Measurements from ENCODE around the gene KCNQ5. TPM values are rescaled to one million over a fixed set of nuclear protein-coding genes. Genes with fewer than 3 reads are reported as not detected.

KCNQ5 gene
- total and polyA plus RNA-seq, 2 of the 8 experiments (the other 6 are each of a cell fraction or from before 2014, with no cell fraction given), result 0.83 to 1.2 TPM

- peaks cover 0 to 1% (median 0%) of the 10 kb centered on the region in 4 experiments; a peak in 1 of 7 replicates for H3K27me3 ChIP-seq (replicated peaks in 1 of 4; ENCODE audit: control insufficient read depth in 3 of 4, extremely low read depth in 1 of 4, insufficient read depth in 3 of 4, low read length in 3 of 4)
- DNase-seq (ENCODE audit: low read depth in 1 of 2, low spot score in 2 of 2), result no peak
Measured at GRCh38 chr6:73107016-73107415, 485.2 kb downstream of the KCNQ5 start.

More at GRCh38 chr6:73107016-73107415, 485.2 kb downstream of the KCNQ5 start:
- no peaks in the 10 kb centered on the region for H3K79me1 ChIP-seq (ENCODE audit: low read depth, low read length)
- FAIRE-seq, result no peak
- no peaks in the 10 kb centered on the region for H3K23me2 ChIP-seq (ENCODE audit: low read depth, low read length)
- H4K5ac ChIP-seq (ENCODE audit: insufficient read length, low read depth, low read length), result no peak overlapping the region
- H3K9ac ChIP-seq (replicated peaks in 1 of 4; ENCODE audit: extremely low read depth in 1 of 4, low read depth in 3 of 4, low read length in 3 of 4), result no peak overlapping the region
- no peak overlapping the region for H3K27ac ChIP-seq (ENCODE audit: low read depth, low read length)
- H2AFZ ChIP-seq (ENCODE audit: low read length), result no peak overlapping the region
- ChIA-PET CTCF (ENCODE audit: partially characterized antibody) (no interaction called here), POLR2A (ENCODE audit: partially characterized antibody) (no interaction called here)
- H3K18ac ChIP-seq (ENCODE audit: extremely low read depth, low read length), result no peak overlapping the region
- no peak overlapping the region for H3K4ac ChIP-seq (replicated peaks; ENCODE audit: insufficient read length, low read depth, low read length)
- no peak overlapping the region for H2BK12ac ChIP-seq (ENCODE audit: low read depth, low read length)
- no peak overlapping the region for H4K91ac ChIP-seq (replicated peaks; ENCODE audit: insufficient read length, low read length)
- H3K4me3 ChIP-seq (ENCODE audit: extremely low read depth in 1 of 4, insufficient read depth in 2 of 4, low read depth in 3 of 4, low read length in 4 of 4), result no peak overlapping the region
- WGBS, 2 experiments (ENCODE audit: extremely low coverage in 1 of 2, insufficient coverage in 1 of 2, insufficient read length in 1 of 2, insufficient replicate concordance in 2 of 2, low coverage in 1 of 2, low lambda C conversion rate in 2 of 2, missing lambda C conversion rate in 1 of 2), result 93% methylated on average over 1 of the region's 1 CpG; no CpG with 5 or more reads in 1 of the 2 experiments
- H4K20me1 ChIP-seq (replicated peaks in 1 of 2; ENCODE audit: control insufficient read depth in 1 of 2, insufficient read depth in 2 of 2, low read length in 2 of 2), result no peaks in the 10 kb centered on the region
- H2AK5ac ChIP-seq (ENCODE audit: low read depth, low read length), result no peak overlapping the region
- H2BK15ac ChIP-seq (ENCODE audit: low read length), result no peak overlapping the region
- H4K8ac ChIP-seq (ENCODE audit: extremely low read depth, insufficient read depth, low read length), result no peak overlapping the region
- H3K56ac ChIP-seq (replicated peaks; ENCODE audit: insufficient read length, low read depth, low read length), result no peak overlapping the region
- H3K14ac ChIP-seq (ENCODE audit: insufficient read length), result no peak overlapping the region
- no peak overlapping the region for H2BK20ac ChIP-seq (ENCODE audit: low read length)
- no peaks in the 10 kb centered on the region for H3K36me3 ChIP-seq (ENCODE audit: control insufficient read depth in 2 of 4, insufficient read depth in 4 of 4, low read length in 3 of 4)
- no peak for TF ChIP-seq JUND (IDR thresholded peaks at IDR 0.05; ENCODE audit: low read length)
- TF ChIP-seq CBX5 (IDR thresholded peaks at IDR 0.05; ENCODE audit: low read depth, low read length), result no peak
- TF ChIP-seq SP4 (IDR thresholded peaks at IDR 0.05; ENCODE audit: low read length), result no peak
- TF ChIP-seq EGR1 (IDR thresholded peaks at IDR 0.05; ENCODE audit: borderline replicate concordance, low read depth, low read length), result no peak
- no peak for TF ChIP-seq POLR2AphosphoS5 (IDR thresholded peaks at IDR 0.05; ENCODE audit: low read depth, low read length)
- TF ChIP-seq BCL11A (IDR thresholded peaks at IDR 0.05; ENCODE audit: low read depth in 2 of 2, low read length in 2 of 2), result no peak
- TF ChIP-seq PHF8 (conservative IDR thresholded peaks at IDR 0.05; ENCODE audit: low read depth, low read length), result no peak
- no peaks in the 10 kb centered on the region for H3K4me1 ChIP-seq (replicated peaks in 1 of 4; ENCODE audit: control insufficient read depth in 3 of 4, insufficient read depth in 4 of 4, low read length in 3 of 4)
- no peak overlapping the region for H2BK120ac ChIP-seq (replicated peaks; ENCODE audit: low read depth, low read length)
- H3K23ac ChIP-seq (ENCODE audit: insufficient read length), result no peak overlapping the region
- no peaks in the 10 kb centered on the region for H3K9me3 ChIP-seq (ENCODE audit: insufficient read depth in 2 of 2, low read depth in 1 of 2, low read length in 1 of 2)
- no peak overlapping the region for H3K4me2 ChIP-seq (ENCODE audit: insufficient read depth in 1 of 2, low read depth in 2 of 2, low read length in 2 of 2)
- no peak overlapping the region for H2BK5ac ChIP-seq (ENCODE audit: low read depth, low read length)
- no peaks in the 10 kb centered on the region for H3K79me2 ChIP-seq (ENCODE audit: control insufficient read depth in 1 of 2, insufficient read depth in 2 of 2, low read length in 2 of 2)

Data from H1 (cell line).